Keratinocyte (primary cell): ENCODE results near the gene SLC66A1. TPM values are rescaled to one million over a fixed set of nuclear protein-coding genes. Genes with fewer than 3 reads are reported as not detected.

Experiments
- DNase-seq: peaks from one replicate; pipeline ENCODE4 v3.0.0-alpha.2; 2011; ENCODE audit warnings: low read depth, missing footprints, low spot score
- FAIRE-seq: peaks from 2 replicates; lab custom pipeline; 2011; peaks lifted over from hg19 to GRCh38; lab: Jason Lieb, UNC
- H2AFZ ChIP-seq: 2 replicates; pipeline ENCODE4 v1.6.0; 2012; ENCODE audit warnings: low read length, control low read depth, inconsistent platforms; ENCODE audit not compliant: control insufficient read depth
- H3K27ac ChIP-seq: 2 replicates; pipeline ENCODE4 v1.5.1; 2011; ENCODE audit warnings: low read length; ENCODE audit not compliant: control insufficient read depth, insufficient read depth
- H3K27me3 ChIP-seq: 3 replicates; pipeline ENCODE4 v1.6.0; 2011; ENCODE audit warnings: low read length; ENCODE audit not compliant: control insufficient read depth, insufficient read depth; ENCODE audit errors: extremely low read depth
- H3K36me3 ChIP-seq, 2 experiments: 2 replicates in 1 of 2; 3 replicates in 1 of 2; pipeline ENCODE4 v1.5.1; 2011; ENCODE audit warnings: low read length in 2 of 2, mild to moderate bottlenecking in 1 of 2; ENCODE audit not compliant: control insufficient read depth in 2 of 2, insufficient read depth in 2 of 2; ENCODE audit errors: extremely low read depth in 1 of 2
- H3K4me1 ChIP-seq: 3 replicates; pipeline ENCODE4 v1.5.1; 2011; ENCODE audit warnings: low read length; ENCODE audit not compliant: control insufficient read depth, insufficient read depth; ENCODE audit errors: extremely low read depth
- H3K4me2 ChIP-seq: 3 replicates; pipeline ENCODE4 v1.6.0; 2011; ENCODE audit warnings: low read depth, low read length; ENCODE audit not compliant: control insufficient read depth, insufficient read depth; ENCODE audit errors: extremely low read depth
- H3K4me3 ChIP-seq, 3 experiments: fragments of 200-600 bp in 1 of 3; sonication (generic) in 1 of 3; 2 replicates in 2 of 3; 3 replicates in 1 of 3; pipeline ENCODE4 v1.5.1; 2011 to 2016; ENCODE audit warnings: low read length in 3 of 3, mild to moderate bottlenecking in 3 of 3, control low read depth in 2 of 3, inconsistent platforms in 1 of 3, low read depth in 1 of 3, mixed read lengths in 1 of 3, mixed run types in 1 of 3, moderate library complexity in 1 of 3; ENCODE audit not compliant: control insufficient read depth in 2 of 3, insufficient read depth in 2 of 3; ENCODE audit errors: extremely low read depth in 1 of 3
- H3K79me2 ChIP-seq: 2 replicates; pipeline ENCODE4 v1.6.0; 2012; ENCODE audit warnings: low read length; ENCODE audit not compliant: control insufficient read depth, insufficient read depth
- H3K9ac ChIP-seq: 3 replicates; pipeline ENCODE4 v1.6.0; 2011; ENCODE audit warnings: low read length; ENCODE audit not compliant: control insufficient read depth, insufficient read depth; ENCODE audit errors: extremely low read depth
- H3K9me1 ChIP-seq: 3 replicates; pipeline ENCODE4 v1.6.0; 2011; ENCODE audit warnings: low read length; ENCODE audit not compliant: control insufficient read depth, insufficient read depth; ENCODE audit errors: extremely low read depth
- H3K9me3 ChIP-seq: 2 replicates; pipeline ENCODE4 v1.5.1; 2012; ENCODE audit warnings: low read depth, low read length; ENCODE audit not compliant: control insufficient read depth
- H4K20me1 ChIP-seq: 3 replicates; pipeline ENCODE4 v1.6.0; 2011; ENCODE audit warnings: low read length; ENCODE audit not compliant: control insufficient read depth, insufficient read depth; ENCODE audit errors: extremely low read depth
- CTCF ChIP-seq, 3 experiments: IDR thresholded peaks in 1 of 3; conservative IDR thresholded peaks in 1 of 3; optimal IDR thresholded peaks in 1 of 3; 2 replicates in 2 of 3; 3 replicates in 1 of 3; pipeline versions ENCODE3 to v1.5.1; 2011; ENCODE audit warnings: low read length in 3 of 3, mild to moderate bottlenecking in 3 of 3, moderate library complexity in 2 of 3, control low read depth in 1 of 3, inconsistent platforms in 1 of 3; ENCODE audit not compliant: insufficient read depth in 2 of 3; ENCODE audit errors: extremely low read depth in 1 of 3
- EZH2 ChIP-seq: IDR thresholded peaks from one replicate; pipeline ENCODE4 v1.6.1; 2012; ENCODE audit warnings: inconsistent platforms, mild to moderate bottlenecking, low read length, moderate library complexity
- dilution Hi-C: fragments of 300-500 bp; cut with MboI; formaldehyde crosslinking; loops from one replicate; pipeline ENCODE4 v1.7.0; 2020; ENCODE audit warnings: low sequenced_read_pairs; ENCODE audit not compliant: extremely low pct_ligation_motif_present
- polyA plus RNA-seq, 5 experiments: library from polyadenylated mRNA; depleted of rRNA in 3 of 5; stranded (reverse) in 3 of 5; stranded (forward) in 1 of 5; unstranded in 1 of 5; fragments of >200 nt; gene quantifications; 1 replicate in 1 of 5; 2 replicates in 3 of 5; 3 replicates in 1 of 5; pipeline versions ENCODE4 v1.2.1 to v1.2.3, GENCODE V29; 2011 to 2012; ENCODE audit warnings: missing spikeins in 2 of 5, low read depth in 1 of 5, low replicate concordance in 1 of 5

SLC66A1 gene
- polyA plus RNA-seq, 1 donor (not counting 4 experiments of a cell fraction or from before 2014, with no cell fraction given): 8.0 TPM

GRCh38 chr1:19345391-19345790 lies 33.3 kb downstream of the SLC66A1 start:
- TF ChIP-seq EZH2 (no peak), CTCF (optimal IDR thresholded peaks at IDR 0.05 in 1 of 3, IDR thresholded peaks at IDR 0.05 in 1 of 3, conservative IDR thresholded peaks at IDR 0.05 in 1 of 3; ENCODE audit: extremely low read depth in 1 of 3, insufficient read depth in 2 of 3, low read length in 3 of 3) (no peak)
- no peak overlapping the region for H3K4me3 ChIP-seq
- H3K9ac ChIP-seq: no peak overlapping the region
- no peak for FAIRE-seq
- peaks cover 2% of the 10 kb centered on the region for H3K4me1 ChIP-seq
- peaks cover 4% of the 10 kb centered on the region for H4K20me1 ChIP-seq
- no peak overlapping the region for H3K4me2 ChIP-seq
- H3K27me3 ChIP-seq: no peaks in the 10 kb centered on the region
- H3K36me3 ChIP-seq: peaks cover 34 to 48% of the 10 kb centered on the region in 2 experiments
- no peaks in the 10 kb centered on the region for H3K79me2 ChIP-seq
- H3K9me3 ChIP-seq: no peaks in the 10 kb centered on the region
- no peaks in the 10 kb centered on the region for H3K9me1 ChIP-seq
- H2AFZ ChIP-seq: no peak overlapping the region
- dilution Hi-C loops: no loop called here
- DNase-seq: no peak
- no peak overlapping the region for H3K27ac ChIP-seq

GRCh38 chr1:19346026-19346425 lies 33.9 kb downstream of the SLC66A1 start:
- DNase-seq (no peak), FAIRE-seq (no peak)
- no peak overlapping the region for H3K4me2 ChIP-seq
- H3K27me3 ChIP-seq: no peaks in the 10 kb centered on the region
- TF ChIP-seq CTCF (optimal IDR thresholded peaks at IDR 0.05 in 1 of 3, IDR thresholded peaks at IDR 0.05 in 1 of 3, conservative IDR thresholded peaks at IDR 0.05 in 1 of 3; ENCODE audit: extremely low read depth in 1 of 3, insufficient read depth in 2 of 3, low read length in 3 of 3): no peak
- no peak for TF ChIP-seq EZH2
- H3K4me3 ChIP-seq: no peak overlapping the region
- H3K9me1 ChIP-seq: no peaks in the 10 kb centered on the region
- H3K36me3 ChIP-seq: peaks cover 28 to 44% of the 10 kb centered on the region in 2 experiments
- H3K27ac ChIP-seq: no peak overlapping the region
- dilution Hi-C loops: no loop called here
- H2AFZ ChIP-seq: no peak overlapping the region
- H3K79me2 ChIP-seq: no peaks in the 10 kb centered on the region
- H3K4me1 ChIP-seq: peaks cover 2% of the 10 kb centered on the region
- no peak overlapping the region for H3K9ac ChIP-seq
- H3K9me3 ChIP-seq: no peaks in the 10 kb centered on the region
- H4K20me1 ChIP-seq: peaks cover 2% of the 10 kb centered on the region
